Measurements from ENCODE around the gene CALML4.
"Not testable (repeated sequence)": the region's sequence is repeated elsewhere in the genome, so short reads cannot be mapped to it uniquely, and the experiment has no call there.

CALML4 gene

GRCh38 chr15:68192804-68193486 lies 12.2 kb downstream of the CALML4 start:
- DNase-seq, result peak in 16 of 58 donors; percentile 20 to 55 (median 38)

- DNase-seq, result no peak
Measured at GRCh38 chr15:68192117-68192516, 13.0 kb downstream of the CALML4 start.

GRCh38 chr15:68191555-68191954 lies 13.6 kb downstream of the CALML4 start:
- DNase-seq, result no peak

GRCh38 chr15:68190048-68190447 lies 15.1 kb downstream of the CALML4 start:
- no peak for DNase-seq

GRCh38 chr15:68188647-68189046 lies 16.5 kb downstream of the CALML4 start:
- DNase-seq, result no peak

- DNase-seq, result peak in 25 of 58 donors; percentile 21 to 73 (median 42)
Measured at GRCh38 chr15:68187559-68187958, 17.6 kb downstream of the CALML4 start.

GRCh38 chr15:68186671-68187397 lies 18.3 kb downstream of the CALML4 start:
- DNase-seq, result no peak

- no peak for DNase-seq
Measured at GRCh38 chr15:68184616-68185480, 20.3 kb downstream of the CALML4 start.

- DNase-seq, result no peak
Measured at GRCh38 chr15:68183616-68184315, 21.4 kb downstream of the CALML4 start.

- DNase-seq, result no peak
Measured at GRCh38 chr15:68177742-68178141, 27.4 kb downstream of the CALML4 start.

- DNase-seq, result no peak
Measured at GRCh38 chr15:68176601-68177000, 28.5 kb downstream of the CALML4 start.

- DNase-seq, result no peak
Measured at GRCh38 chr15:68175526-68175925, 29.6 kb downstream of the CALML4 start.

GRCh38 chr15:68173119-68173518 lies 32.0 kb downstream of the CALML4 start:
- DNase-seq, result no peak

- DNase-seq, result not testable (repeated sequence)
Measured at GRCh38 chr15:68172037-68172436, 33.1 kb downstream of the CALML4 start.

- DNase-seq, result no peak
Measured at GRCh38 chr15:68166847-68167246, 38.3 kb downstream of the CALML4 start.

GRCh38 chr15:68163191-68163590 lies 41.9 kb downstream of the CALML4 start:
- DNase-seq, result no peak

GRCh38 chr15:68158046-68158628 lies 47.0 kb downstream of the CALML4 start:
- no peak for DNase-seq

- DNase-seq, result no peak
Measured at GRCh38 chr15:68157074-68157473, 48.1 kb downstream of the CALML4 start.

GRCh38 chr15:68154923-68155559 lies 50.1 kb downstream of the CALML4 start:
- peak in 8 of 58 donors; percentile 0 to 5 (median 2) for DNase-seq

GRCh38 chr15:68152342-68152741 lies 52.8 kb downstream of the CALML4 start:
- no peak for DNase-seq
